Measurements from ENCODE around the gene ANKHD1. TPM values are rescaled to one million over a fixed set of nuclear protein-coding genes. Genes with fewer than 3 reads are reported as not detected.

The ANKHD1 gene
- total and polyA plus RNA-seq, 2 of the 8 experiments (the other 6 are each of a cell fraction or from before 2014, with no cell fraction given) = 69.9 to 108 TPM

- H2BK5ac ChIP-seq (ENCODE audit: low read depth, low read length) = no peak overlapping the region
- H3K27me3 ChIP-seq (replicated peaks in 1 of 4; ENCODE audit: control insufficient read depth in 3 of 4, extremely low read depth in 1 of 4, insufficient read depth in 3 of 4, low read length in 3 of 4) = peaks cover 0 to 7% (median 2%) of the 10 kb centered on the region in 4 experiments; a peak in 2 of 7 replicates
- ChIA-PET POLR2A (ENCODE audit: partially characterized antibody) (interaction anchor here (0.6 to 1.8 kb wide), 5 partner anchors 20 to 674 kb away, joined by 3 to 5 read pairs (median 4); partner anchors contain the start of genes ANKHD1, CYSTM1 and HBEGF), CTCF (ENCODE audit: partially characterized antibody) (interaction anchor here (0.9 to 2.7 kb wide), 11 partner anchors 8 to 359 kb away, joined by 3 to 15 read pairs (median 3); partner anchors contain the start of gene HBEGF)
- H4K91ac ChIP-seq (replicated peaks; ENCODE audit: insufficient read length, low read length) = no peak overlapping the region
- no peak overlapping the region for H3K14ac ChIP-seq (ENCODE audit: insufficient read length)
- H3K4ac ChIP-seq (replicated peaks; ENCODE audit: insufficient read length, low read depth, low read length) = no peak overlapping the region
- no peaks in the 10 kb centered on the region for H4K20me1 ChIP-seq (replicated peaks in 1 of 2; ENCODE audit: control insufficient read depth in 1 of 2, insufficient read depth in 2 of 2, low read length in 2 of 2)
- FAIRE-seq (no peak), DNase-seq (ENCODE audit: low read depth in 1 of 2, low spot score in 2 of 2) (no peak)
- H2BK12ac ChIP-seq (ENCODE audit: low read depth, low read length) = no peak overlapping the region
- 85% methylated on average over 7 of the region's 7 CpGs; no CpG with 5 or more reads in 1 of the 2 experiments for WGBS, 2 experiments (ENCODE audit: extremely low coverage in 1 of 2, insufficient coverage in 1 of 2, insufficient read length in 1 of 2, insufficient replicate concordance in 2 of 2, low coverage in 1 of 2, low lambda C conversion rate in 2 of 2, missing lambda C conversion rate in 1 of 2)
- no peak overlapping the region for H4K8ac ChIP-seq (ENCODE audit: extremely low read depth, insufficient read depth, low read length)
- H3K18ac ChIP-seq (ENCODE audit: extremely low read depth, low read length) = no peak overlapping the region
- no peak overlapping the region for H3K4me2 ChIP-seq (ENCODE audit: insufficient read depth in 1 of 2, low read depth in 2 of 2, low read length in 2 of 2)
- TF ChIP-seq EZH2 (IDR thresholded peaks at IDR 0.05; ENCODE audit: low read depth, low read length, severe bottlenecking) (no peak), TCF12 (IDR thresholded peaks at IDR 0.05; ENCODE audit: low read depth, low read length) (no peak), POU5F1 (IDR thresholded peaks at IDR 0.05; ENCODE audit: low read depth, low read length) (no peak), GABPA (IDR thresholded peaks at IDR 0.05; ENCODE audit: borderline replicate concordance, insufficient read depth, low read length) (no peak)
- H3K9ac ChIP-seq (replicated peaks in 1 of 4; ENCODE audit: extremely low read depth in 1 of 4, low read depth in 3 of 4, low read length in 3 of 4) = no peak overlapping the region
- H3K79me1 ChIP-seq (ENCODE audit: low read depth, low read length) = no peaks in the 10 kb centered on the region; the same call in 1 of the 2 replicates
- H3K4me3 ChIP-seq (ENCODE audit: extremely low read depth in 1 of 4, insufficient read depth in 2 of 4, low read depth in 3 of 4, low read length in 4 of 4) = no peak overlapping the region
- no peak overlapping the region for H2AFZ ChIP-seq (ENCODE audit: low read length)
- H3K23me2 ChIP-seq (ENCODE audit: low read depth, low read length) = peaks cover 3% of the 10 kb centered on the region; the same call in 1 of the 2 replicates
- no peaks in the 10 kb centered on the region for H3K36me3 ChIP-seq (ENCODE audit: control insufficient read depth in 2 of 4, insufficient read depth in 4 of 4, low read length in 3 of 4)
- no peak overlapping the region for H3K56ac ChIP-seq (replicated peaks; ENCODE audit: insufficient read length, low read depth, low read length)
- no peak overlapping the region for H2BK120ac ChIP-seq (replicated peaks; ENCODE audit: low read depth, low read length)
- no peaks in the 10 kb centered on the region for H3K79me2 ChIP-seq (ENCODE audit: control insufficient read depth in 1 of 2, insufficient read depth in 2 of 2, low read length in 2 of 2)
- H3K27ac ChIP-seq (ENCODE audit: low read depth, low read length) = no peak overlapping the region
- no peaks in the 10 kb centered on the region for H3K9me3 ChIP-seq (ENCODE audit: insufficient read depth in 2 of 2, low read depth in 1 of 2, low read length in 1 of 2)
- H2BK15ac ChIP-seq (ENCODE audit: low read length) = no peak overlapping the region
- H2BK20ac ChIP-seq (ENCODE audit: low read length) = no peak overlapping the region
- no peak overlapping the region for H2AK5ac ChIP-seq (ENCODE audit: low read depth, low read length)
- H3K23ac ChIP-seq (ENCODE audit: insufficient read length) = no peak overlapping the region
- peaks cover 0 to 8% (median 2%) of the 10 kb centered on the region in 4 experiments; a peak in 3 of 7 replicates for H3K4me1 ChIP-seq (replicated peaks in 1 of 4; ENCODE audit: control insufficient read depth in 3 of 4, insufficient read depth in 4 of 4, low read length in 3 of 4)
- no peak overlapping the region for H4K5ac ChIP-seq (ENCODE audit: insufficient read length, low read depth, low read length)
These were observed 34.9 kb upstream of the ANKHD1 start for GRCh38 chr5:140366589-140367255.

All from H1 (cell line).